Measurements from ENCODE around the gene EIF5AL1. TPM values are rescaled to one million over a fixed set of nuclear protein-coding genes. Genes with fewer than 3 reads are reported as not detected.

The EIF5AL1 gene
- total and polyA plus RNA-seq, 2 experiments from 2014 or later: 2.0 to 20.4 TPM

- TF ChIP-seq ZNF462 (CRISPR knock-in tag; IDR thresholded peaks at IDR 0.05): no peak
- TF ChIP-seq NANOG (IDR thresholded peaks at IDR 0.05; ENCODE audit: borderline replicate concordance): no peak
- no peak for TF ChIP-seq ETS1 (IDR thresholded peaks at IDR 0.05)
- TF ChIP-seq STAT1 (IDR thresholded peaks at IDR 0.05; ENCODE audit: unreplicated experiment): no peak
These were observed 30.0 kb upstream of the EIF5AL1 start (continued) for GRCh38 chr10:79482304-79482703.

DNA sequence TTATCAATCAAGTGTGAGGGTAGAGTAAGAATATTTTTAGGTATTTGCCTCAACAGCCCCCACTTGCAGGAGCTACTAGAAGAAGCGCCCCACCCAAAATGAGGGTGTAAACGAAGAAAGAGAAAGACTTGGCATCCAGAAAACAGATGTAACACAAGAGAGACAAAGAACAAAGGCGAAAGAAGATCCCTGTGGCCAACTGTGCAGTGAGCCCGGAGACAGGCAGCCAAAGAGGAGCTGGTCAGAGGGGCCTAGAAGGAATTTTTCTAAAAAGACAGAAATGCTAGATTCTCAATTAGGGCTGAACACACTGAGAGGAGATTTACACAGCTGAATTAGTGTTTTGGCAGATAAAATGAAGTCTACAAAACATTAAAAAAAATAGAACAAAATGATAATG, 29.6 kb upstream of the EIF5AL1 start:
- Histone ChIP-seq H3K36me3 (ENCODE audit: insufficient read depth) (no peaks in the 10 kb centered on the region), H3F3A (replicated peaks; ENCODE audit: low read depth) (no peaks in the 10 kb centered on the region), H4K20me1 (replicated peaks; ENCODE audit: insufficient read depth) (no peaks in the 10 kb centered on the region), H3K27ac (ENCODE audit: low read depth) (no peak overlapping the region), H3K27me3 (ENCODE audit: insufficient read depth) (no peaks in the 10 kb centered on the region), H2AFZ (peak overlapping the region; percentile 43; the same call in 1 of the 2 replicates), H3K9me2 (ENCODE audit: insufficient read depth) (no peaks in the 10 kb centered on the region), H3K79me2 (replicated peaks; ENCODE audit: insufficient read depth) (no peaks in the 10 kb centered on the region), H3K4me2 (no peak overlapping the region), H3K4me1 (ENCODE audit: insufficient read depth) (0 out of 2 replicates have a peak, but pooled peaks cover 3% of the 10 kb centered on the region), H3K4me3 (no peak overlapping the region)
- H3K4me3 Mint-ChIP-seq: no peak overlapping the region
- TF ChIP-seq ZNF114 (CRISPR knock-in tag; IDR thresholded peaks at IDR 0.05): no peak
- no peak for DNase-seq (ENCODE audit: low spot score)
- H3K9me3 Mint-ChIP-seq: no peaks in the 10 kb centered on the region
- ATAC-seq: no peak
- H3K27me3 Mint-ChIP-seq (ENCODE audit: insufficient read depth, low read depth, poor library complexity): peaks cover 4% of the 10 kb centered on the region
- no peak overlapping the region for H3K27ac Mint-ChIP-seq
- H3K36me3 Mint-ChIP-seq (ENCODE audit: low read depth): no peaks in the 10 kb centered on the region
- H3K4me1 Mint-ChIP-seq: peaks cover under 1% of the 10 kb centered on the region; the same call in 2 of the 3 replicates
